ENCODE data around the gene TMPRSS11F.

The TMPRSS11F gene

GRCh38 chr4:68076194-68076593 is 53.5 kb downstream of the TMPRSS11F start:
- DNase-seq, result no peak

GRCh38 chr4:68074397-68074796 is 55.3 kb downstream of the TMPRSS11F start:
- DNase-seq, result no peak

- DNase-seq, result no peak
These were observed 59.4 kb downstream of the TMPRSS11F start for GRCh38 chr4:68070302-68070701.

- DNase-seq, result no peak
These were observed 67.2 kb downstream of the TMPRSS11F start for GRCh38 chr4:68062501-68062900.

- DNase-seq, result no peak
These were observed 91.4 kb downstream of the TMPRSS11F start for GRCh38 chr4:68038272-68038671.

GRCh38 chr4:68021185-68021584 is 108.5 kb downstream of the TMPRSS11F start:
- DNase-seq, result no peak

- no peak for DNase-seq
These were observed 118.0 kb downstream of the TMPRSS11F start for GRCh38 chr4:68011684-68012083.
